ENCODE results near the gene SMYD3. TPM values are rescaled to one million over a fixed set of nuclear protein-coding genes. Genes with fewer than 3 reads are reported as not detected.

Gene SMYD3
- total and polyA plus RNA-seq, 2 donors (not counting 1 experiment from before 2014, with no cell fraction given): 9.7 to 37.2 TPM

GRCh38 chr1:245768596-245768995 is 738.5 kb downstream of the SMYD3 start:
- H3K4me1 ChIP-seq (ENCODE audit: control insufficient read depth in 2 of 2, insufficient read depth in 2 of 2, low read length in 2 of 2): no peaks in the 10 kb centered on the region
- no peak overlapping the region for H2AFZ ChIP-seq (ENCODE audit: insufficient read depth, low read depth, low read length, poor library complexity, severe bottlenecking)
- no peaks in the 10 kb centered on the region for H3K27me3 ChIP-seq (replicated peaks in 1 of 4; ENCODE audit: control extremely low read depth in 1 of 4, control insufficient read depth in 3 of 4, insufficient read depth in 4 of 4, low read length in 3 of 4)
- H3K27ac ChIP-seq (ENCODE audit: low read length in 2 of 2): no peak overlapping the region
- H3K4me3 ChIP-seq (ENCODE audit: control extremely low read depth in 1 of 5, extremely low read depth in 1 of 5, insufficient read depth in 1 of 5, low read depth in 2 of 5, low read length in 4 of 5): no peak overlapping the region
- intact Hi-C loops (cut with micrococcal nuclease): no loop called here
- no peaks in the 10 kb centered on the region for H3K9me3 Mint-ChIP-seq (ENCODE audit: insufficient read depth)
- WGBS (ENCODE audit: insufficient coverage): 83% methylated on average over 1 of the region's 4 CpGs
- H3K36me3 ChIP-seq (replicated peaks in 1 of 2; ENCODE audit: control extremely low read depth in 1 of 2, control insufficient read depth in 1 of 2, extremely low read depth in 1 of 2, insufficient read depth in 2 of 2, low read length in 1 of 2): no peaks in the 10 kb centered on the region
- no peak for TF ChIP-seq CTCF (IDR thresholded peaks at IDR 0.05)
- TF ChIP-seq EZH2 (IDR thresholded peaks at IDR 0.05; ENCODE audit: borderline replicate concordance, insufficient read depth, low read depth, low read length, poor library complexity, severe bottlenecking): no peak
- no peaks in the 10 kb centered on the region for H3K4me1 Mint-ChIP-seq
- H4K20me1 ChIP-seq (ENCODE audit: control insufficient read depth, insufficient read depth, low read length, poor library complexity, severe bottlenecking): no peaks in the 10 kb centered on the region
- DNase-seq: no peak
- ChIA-PET CTCF (no interaction called here), POLR2A (no interaction called here)
- ATAC-seq (ENCODE audit: low read depth): no peak
- H3K4me3 Mint-ChIP-seq: no peak overlapping the region
- no peaks in the 10 kb centered on the region for H3K79me2 ChIP-seq (ENCODE audit: control insufficient read depth, insufficient read depth, low read length)
- H3K27ac Mint-ChIP-seq: no peak overlapping the region
- H3K9ac ChIP-seq (ENCODE audit: low read length): no peak overlapping the region
- H3K4me2 ChIP-seq (replicated peaks; ENCODE audit: low read depth, low read length, poor library complexity, severe bottlenecking): no peak overlapping the region
- no peaks in the 10 kb centered on the region for H3K9me3 ChIP-seq (ENCODE audit: control extremely low read depth in 1 of 3, control insufficient read depth in 2 of 3, insufficient read depth in 1 of 3, low read length in 2 of 3)
- no peaks in the 10 kb centered on the region for H3K27me3 Mint-ChIP-seq

- no peaks in the 10 kb centered on the region for H3K9me3 Mint-ChIP-seq (ENCODE audit: insufficient read depth)
- no peak overlapping the region for H3K27ac Mint-ChIP-seq
- Histone ChIP-seq H3K4me3 (ENCODE audit: control extremely low read depth in 1 of 5, extremely low read depth in 1 of 5, insufficient read depth in 1 of 5, low read depth in 2 of 5, low read length in 4 of 5) (no peak overlapping the region), H4K20me1 (ENCODE audit: control insufficient read depth, insufficient read depth, low read length, poor library complexity, severe bottlenecking) (no peaks in the 10 kb centered on the region), H3K4me1 (ENCODE audit: control insufficient read depth in 2 of 2, insufficient read depth in 2 of 2, low read length in 2 of 2) (no peaks in the 10 kb centered on the region), H3K4me2 (replicated peaks; ENCODE audit: low read depth, low read length, poor library complexity, severe bottlenecking) (no peak overlapping the region), H3K9me3 (ENCODE audit: control extremely low read depth in 1 of 3, control insufficient read depth in 2 of 3, insufficient read depth in 1 of 3, low read length in 2 of 3) (peaks cover 0 to 5% (median 0%) of the 10 kb centered on the region in 3 donors), H2AFZ (ENCODE audit: insufficient read depth, low read depth, low read length, poor library complexity, severe bottlenecking) (no peak overlapping the region), H3K9ac (ENCODE audit: low read length) (no peak overlapping the region), H3K79me2 (ENCODE audit: control insufficient read depth, insufficient read depth, low read length) (no peaks in the 10 kb centered on the region), H3K27me3 (replicated peaks in 1 of 4; ENCODE audit: control extremely low read depth in 1 of 4, control insufficient read depth in 3 of 4, insufficient read depth in 4 of 4, low read length in 3 of 4) (no peaks in the 10 kb centered on the region), H3K36me3 (replicated peaks in 1 of 2; ENCODE audit: control extremely low read depth in 1 of 2, control insufficient read depth in 1 of 2, extremely low read depth in 1 of 2, insufficient read depth in 2 of 2, low read length in 1 of 2) (peaks cover 0 to 11% of the 10 kb centered on the region in 2 experiments), H3K27ac (ENCODE audit: low read length in 2 of 2) (no peak overlapping the region)
- H3K27me3 Mint-ChIP-seq: no peaks in the 10 kb centered on the region
- intact Hi-C loops (cut with micrococcal nuclease): no loop called here
- TF ChIP-seq CTCF (IDR thresholded peaks at IDR 0.05) (no peak), EZH2 (IDR thresholded peaks at IDR 0.05; ENCODE audit: borderline replicate concordance, insufficient read depth, low read depth, low read length, poor library complexity, severe bottlenecking) (no peak)
- 98% methylated on average over 6 of the region's 10 CpGs for WGBS (ENCODE audit: insufficient coverage)
- CTCF ChIA-PET: no interaction called here
- ATAC-seq (ENCODE audit: low read depth) (no peak), DNase-seq (no peak)
- H3K4me1 Mint-ChIP-seq: no peaks in the 10 kb centered on the region
- POLR2A ChIA-PET: no interaction called here
- H3K4me3 Mint-ChIP-seq: no peak overlapping the region
Observed at GRCh38 chr1:245765230-245766000, 741.7 kb downstream of the SMYD3 start.
